SK-MEL-5 (cell line): Measurements from ENCODE around the gene LIN37. TPM values are rescaled to one million over a fixed set of nuclear protein-coding genes. Genes with fewer than 3 reads are reported as not detected.

Source experiments
- DNase-seq: peaks from one replicate; pipeline ENCODE4 v3.0.0-alpha.2; 2016; ENCODE audit warnings: low read depth, low spot score
- in situ Hi-C: cut with HindIII; loops from 2 replicates; pipeline ENCODE4 v1.10.0; 2016; ENCODE audit warnings: low sequenced_read_pairs, high pct_unique_total_duplicates, low pct_unique_long_range_greater_than_20kb
- total RNA-seq: library from RNA; depleted of rRNA; stranded (reverse); fragments of >200 nt; shearing (Covaris generic); gene quantifications from 2 replicates; pipeline ENCODE4 v1.2.3, GENCODE V29; 2014

The LIN37 gene
- total RNA-seq, 1 experiment from 2014 or later: 5.3 TPM

DNA sequence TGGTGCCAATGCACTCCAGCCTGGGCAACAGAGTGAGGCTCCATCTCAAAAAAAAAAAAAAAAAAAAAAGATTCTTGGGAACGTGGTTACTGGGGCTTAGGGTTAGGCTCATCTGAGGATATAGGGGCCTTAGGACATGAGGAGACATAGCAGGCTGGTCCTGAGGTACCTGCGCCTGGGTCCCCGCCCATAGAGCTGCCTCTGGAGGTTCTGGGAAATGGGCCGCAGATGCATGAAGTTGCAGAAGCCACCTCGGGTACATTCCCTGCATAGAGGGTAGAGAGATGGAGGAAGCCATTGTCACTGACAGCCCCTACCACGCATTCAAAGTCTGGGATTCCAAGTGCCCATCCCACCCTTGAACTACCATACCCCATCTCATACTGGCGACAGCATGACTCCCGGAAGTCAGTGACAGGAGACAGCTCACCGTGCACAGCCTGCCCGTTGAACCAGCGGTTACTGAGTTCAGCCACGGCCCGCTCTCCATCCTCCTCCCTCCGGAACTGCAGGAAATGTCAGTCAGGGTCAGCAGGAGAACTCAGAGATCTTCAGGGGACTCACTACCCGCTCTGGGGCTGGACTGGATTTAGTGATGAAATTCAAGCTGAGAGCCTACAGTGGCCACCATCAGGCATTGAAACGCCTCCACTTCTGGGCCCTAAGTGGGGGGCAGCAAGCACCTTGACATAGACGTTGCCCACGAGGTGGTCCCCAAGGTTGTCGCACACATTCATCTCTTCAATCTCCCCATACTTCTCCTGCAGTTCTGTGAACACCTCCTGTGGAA lies 4.5 kb upstream of the LIN37 start:
- DNase-seq: no peak
- in situ Hi-C loops: no loop called here

DNA sequence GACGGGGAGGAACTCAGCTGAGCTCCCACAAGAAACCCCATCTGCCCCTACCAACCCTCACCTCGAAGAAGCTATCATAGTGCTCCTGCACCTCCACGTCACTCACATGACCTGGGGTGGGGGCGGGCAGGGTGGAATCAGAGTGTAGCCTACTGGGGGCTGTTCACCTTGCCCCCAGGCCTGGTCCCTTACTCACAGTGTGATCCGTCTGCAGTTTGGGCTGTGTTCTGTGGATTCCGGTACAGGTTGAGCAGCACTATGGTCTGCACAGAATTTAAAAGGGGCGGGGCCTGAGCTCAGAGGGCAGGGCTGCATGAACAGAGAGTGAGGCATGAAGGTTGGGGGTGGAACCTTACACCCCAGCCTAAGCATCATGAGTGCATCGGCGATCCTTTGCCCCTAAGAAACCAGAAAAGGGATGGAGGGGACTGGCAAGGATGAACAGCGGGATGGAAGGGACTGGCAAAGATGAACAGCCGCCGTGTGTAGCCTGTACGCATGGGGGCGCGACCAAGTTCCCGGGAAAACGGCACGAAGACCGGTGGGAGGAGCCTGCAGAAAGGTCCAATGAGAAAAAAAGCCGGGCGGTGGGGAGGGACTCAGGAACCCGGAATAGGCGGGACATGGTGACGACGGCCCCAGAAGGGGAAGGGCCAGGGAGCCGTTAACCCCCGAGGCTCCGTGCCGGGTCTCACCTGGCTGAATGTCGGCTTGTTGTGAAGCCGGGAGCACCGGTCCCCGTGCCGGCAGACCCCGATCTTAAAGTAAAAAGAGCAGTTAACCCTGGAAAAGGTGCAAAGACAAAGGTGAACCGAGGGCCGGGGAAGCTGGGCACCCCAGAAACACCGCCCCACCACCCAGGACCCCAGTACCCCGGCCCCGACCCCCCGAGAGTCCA lies 3.7 kb upstream of the LIN37 start:
- in situ Hi-C loops: no loop called here
- peak; percentile 97 for DNase-seq

GRCh38 chr19:35745328-35746086 lies 2.9 kb upstream of the LIN37 start, which contains the start of the genes PSENEN and U2AF1L4:
Gene PSENEN (plus strand): TSS chr19:35745651. CDS start chr19:35745931, 280 bp downstream.
Gene U2AF1L4 (minus strand): TSS chr19:35745418. CDS start chr19:35745391, 27 bp downstream.
- DNase-seq: peak; percentile 98
- in situ Hi-C loops: no loop called here

DNA sequence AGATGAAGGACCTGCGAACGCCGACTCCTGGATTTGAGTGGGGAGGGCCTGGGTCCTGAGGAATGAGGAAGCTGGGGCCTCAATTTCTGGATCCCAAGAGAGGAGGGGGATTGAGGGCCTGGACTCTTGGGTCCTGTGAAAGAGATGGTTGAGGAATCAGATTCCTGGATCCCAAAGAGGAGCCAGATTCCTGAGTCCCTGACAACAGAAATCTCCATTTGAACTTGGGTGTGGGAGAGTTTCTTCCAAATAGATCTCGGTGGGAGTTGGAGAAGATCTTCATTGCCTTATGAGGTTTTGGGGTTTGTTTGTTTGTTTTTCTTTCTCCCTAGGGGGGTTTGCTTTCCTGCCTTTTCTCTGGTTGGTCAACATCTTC lies 2.3 kb upstream of the LIN37 start:
- no peak for DNase-seq
- in situ Hi-C loops: no loop called here

- in situ Hi-C loops: no loop called here
These were observed 1.8 kb upstream of the LIN37 start for GRCh38 chr19:35746531-35746930.

GRCh38 chr19:35750167-35750566 lies 1.8 kb downstream of the LIN37 start:
- no peak for DNase-seq
- in situ Hi-C loops: no loop called here

More at GRCh38 chr19:35746531-35746930, 1.8 kb upstream of the LIN37 start:
- DNase-seq: no peak

- in situ Hi-C loops: no loop called here
- no peak for DNase-seq
These were observed 3.7 kb downstream of the LIN37 start for GRCh38 chr19:35751839-35752745.

DNA sequence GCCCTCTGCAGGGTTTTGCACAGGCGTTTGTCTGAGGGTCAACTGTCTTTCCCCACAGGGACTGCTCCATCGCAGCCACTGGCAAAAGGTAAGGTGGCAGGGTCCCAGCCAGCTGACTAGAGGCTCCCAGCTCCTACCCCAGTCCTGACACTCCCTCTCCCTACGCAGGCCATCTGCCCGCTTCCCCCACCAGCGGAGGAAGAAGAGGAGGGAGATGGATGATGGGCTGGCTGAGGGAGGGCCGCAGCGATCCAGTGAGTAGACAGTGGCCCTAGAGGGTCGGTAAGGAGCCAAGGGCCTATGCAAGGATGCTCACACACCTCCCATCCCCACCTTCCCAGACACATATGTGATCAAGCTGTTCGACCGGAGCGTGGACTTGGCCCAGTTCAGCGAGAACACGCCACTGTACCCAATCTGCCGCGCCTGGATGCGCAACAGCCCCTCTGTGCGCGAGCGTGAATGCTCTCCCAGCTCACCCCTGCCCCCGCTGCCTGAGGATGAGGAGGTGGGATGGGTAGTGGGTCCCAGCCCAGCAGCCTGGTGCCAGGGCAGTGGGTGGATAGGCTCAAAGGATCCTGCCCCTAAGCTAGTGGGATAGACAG lies 4.5 kb downstream of the LIN37 start:
- no peak for DNase-seq

DNA sequence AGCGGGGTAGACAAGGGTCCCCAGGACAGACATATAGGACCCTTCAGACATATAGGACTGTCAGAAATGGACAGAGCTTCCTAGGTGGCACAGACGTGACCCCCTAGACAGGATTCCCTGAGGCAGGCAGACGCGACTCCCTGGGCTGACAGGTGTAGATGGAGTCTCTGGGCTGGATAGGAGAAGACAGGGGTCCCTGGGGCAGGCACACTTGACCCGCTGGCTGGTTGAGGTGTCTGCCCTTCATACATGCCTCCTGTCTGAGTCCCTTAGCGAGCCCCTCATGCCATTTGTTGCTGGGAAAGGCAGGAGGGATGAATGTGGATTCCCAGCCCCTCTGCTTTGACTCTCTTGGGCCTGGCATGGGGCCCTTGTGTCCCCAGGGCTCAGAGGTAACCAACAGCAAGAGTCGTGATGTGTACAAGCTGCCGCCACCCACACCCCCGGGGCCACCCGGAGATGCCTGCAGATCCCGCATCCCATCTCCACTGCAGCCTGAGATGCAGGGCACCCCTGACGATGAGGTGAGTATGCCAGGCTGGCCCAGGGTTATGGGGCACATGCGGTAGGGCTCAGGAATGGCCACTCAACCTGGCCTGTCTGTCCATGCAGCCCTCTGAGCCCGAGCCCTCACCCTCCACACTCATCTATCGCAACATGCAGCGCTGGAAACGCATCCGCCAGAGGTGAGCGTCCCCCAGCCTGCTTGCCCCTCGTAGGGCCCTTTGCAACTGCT lies 5.4 kb downstream of the LIN37 start:
- DNase-seq: no peak
- in situ Hi-C loops: no loop called here

More for the DNA sequence above, 4.5 kb downstream of the LIN37 start:
- in situ Hi-C loops: no loop called here

DNA sequence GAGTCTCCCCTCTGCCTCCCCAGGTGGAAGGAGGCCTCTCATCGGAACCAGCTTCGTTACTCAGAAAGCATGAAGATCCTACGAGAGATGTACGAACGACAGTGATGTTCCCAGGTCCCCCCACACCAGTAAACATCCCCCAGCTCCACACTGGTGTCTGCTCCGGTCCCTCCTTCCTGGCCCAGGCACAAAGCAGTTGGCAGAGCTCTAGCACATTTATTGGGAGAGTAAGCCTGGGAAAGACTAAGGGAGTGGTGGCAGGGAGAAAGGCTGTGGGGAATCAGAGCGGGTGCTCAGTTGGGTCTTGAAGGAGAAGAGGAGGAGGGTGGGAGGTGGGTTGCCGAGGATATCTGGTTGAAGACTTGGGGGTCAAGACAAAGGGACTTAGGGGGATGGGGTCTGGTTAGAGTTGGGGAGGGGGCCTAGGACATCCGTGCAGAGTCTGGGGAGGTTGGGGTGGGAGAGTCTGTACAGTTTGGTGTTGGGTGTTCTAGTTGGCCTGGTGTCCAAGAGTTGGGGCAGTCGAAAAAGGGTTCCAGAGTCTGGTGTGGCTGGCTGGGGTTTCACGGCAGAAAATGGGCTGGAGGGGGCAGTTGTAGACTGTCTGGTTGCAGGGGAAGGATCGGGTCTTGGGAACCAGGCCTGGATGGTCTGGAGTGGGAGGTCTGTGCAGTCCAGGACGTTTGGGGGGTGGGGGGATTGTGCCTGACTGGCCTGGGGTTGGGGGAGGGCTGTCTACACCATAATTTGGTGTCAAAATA lies 6.2 kb downstream of the LIN37 start:
- DNase-seq: no peak
- in situ Hi-C loops: no loop called here

GRCh38 chr19:35755131-35755549 lies 6.8 kb downstream of the LIN37 start:
- in situ Hi-C loops: no loop called here
- DNase-seq: no peak

DNA sequence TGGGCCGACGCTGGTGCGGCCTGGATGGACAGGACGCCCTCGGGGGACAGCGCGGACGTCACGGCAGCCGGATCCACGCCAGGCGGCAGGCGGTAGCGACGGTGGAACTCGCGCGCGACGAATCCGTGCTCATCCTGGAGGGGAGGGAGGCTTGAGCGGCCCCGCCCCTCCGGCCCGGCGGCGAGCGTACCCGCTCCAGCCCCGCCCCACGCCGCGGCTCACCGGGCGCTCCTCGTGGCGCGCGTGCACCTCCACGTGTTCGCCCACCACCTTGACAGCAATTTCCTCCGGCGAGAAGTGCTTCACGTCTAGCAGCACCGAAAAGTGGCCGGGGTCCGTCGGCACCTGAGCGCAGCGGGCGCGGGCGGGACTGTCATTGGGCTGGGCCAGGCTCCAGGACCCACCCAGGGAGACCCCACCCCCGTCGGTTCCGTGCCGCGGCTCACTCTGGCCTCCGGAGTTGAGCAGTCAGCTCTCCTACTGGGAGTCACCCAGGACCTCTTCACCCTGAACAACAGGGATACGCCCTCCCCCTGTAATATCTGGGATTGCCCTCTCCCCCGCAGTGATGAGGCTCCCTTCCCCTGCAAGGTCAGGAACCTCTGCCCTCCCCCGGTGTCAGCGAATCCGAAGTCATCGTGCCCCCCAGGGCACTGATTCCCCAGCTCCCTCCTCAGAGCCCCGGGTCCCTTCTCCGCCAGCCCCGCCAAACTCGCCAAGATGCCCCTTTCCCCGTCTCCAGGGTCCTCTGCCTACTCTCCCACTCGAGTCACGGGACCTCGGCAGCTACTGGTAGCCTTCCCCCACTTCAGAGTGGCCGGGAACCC lies 7.4 kb downstream of the LIN37 start:
- no peak for DNase-seq
- in situ Hi-C loops: no loop called here

DNA sequence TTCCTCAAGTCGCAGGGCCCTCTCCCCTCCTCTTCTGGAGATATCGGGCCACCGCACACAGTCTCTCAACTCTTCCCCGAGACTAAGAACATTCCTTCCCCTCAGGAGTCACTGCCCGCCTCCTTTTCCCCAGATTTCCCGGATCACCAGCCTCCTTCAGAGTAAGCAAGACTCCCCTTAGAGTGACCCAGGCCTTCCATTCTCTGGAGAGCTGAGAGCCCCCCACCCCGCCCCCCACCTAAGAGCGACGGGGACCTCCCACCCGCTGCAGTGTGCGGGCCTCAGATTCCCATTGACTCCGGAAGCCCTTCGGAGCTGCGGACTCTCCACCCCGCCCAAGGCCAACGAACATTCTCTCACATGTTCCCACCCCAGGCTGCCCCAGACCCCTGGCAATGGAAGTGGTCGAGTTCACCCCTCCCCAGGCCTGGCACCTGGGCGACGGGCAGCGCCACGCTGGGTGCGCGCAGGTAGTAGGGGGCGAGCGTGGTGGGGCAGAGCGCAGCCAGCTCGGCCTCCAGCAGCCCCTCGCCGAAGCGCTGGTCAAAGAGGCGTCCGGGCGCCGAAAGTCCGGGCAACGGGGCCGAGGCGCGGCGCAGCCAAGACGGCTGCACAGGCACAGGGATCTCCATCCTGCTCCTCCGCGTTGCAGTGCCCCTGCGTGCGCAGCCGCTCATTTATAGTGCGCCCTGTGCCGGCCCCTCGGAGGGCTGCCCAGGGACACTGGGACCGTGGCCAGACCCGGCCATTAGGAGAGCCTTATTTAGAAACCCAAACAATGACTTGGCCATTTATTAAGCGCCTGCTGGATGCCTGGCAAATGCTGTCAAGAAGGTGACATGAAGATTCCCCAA lies 8.2 kb downstream of the LIN37 start, which contains the start of gene HSPB6:
Gene HSPB6, minus strand, starts transcription at position 653 of the 854 bp plus-strand sequence. Its CDS starts 21 bp downstream, at position 632.
- in situ Hi-C loops: no loop called here
- DNase-seq: no peak
